Fibroblast of villous mesenchyme (primary cell): Measurements from ENCODE around the gene DNAJB12. TPM values are rescaled to one million over a fixed set of nuclear protein-coding genes. Genes with fewer than 3 reads are reported as not detected.
"Not testable (repeated sequence)": the region's sequence is repeated elsewhere in the genome, so short reads cannot be mapped to it uniquely, and the experiment has no call there.

Experiments
- DNase-seq: peaks from one replicate; pipeline ENCODE4 v3.0.0-alpha.2; 2010; ENCODE audit warnings: low read depth
- H3K4me3 ChIP-seq: 2 replicates; pipeline ENCODE4 v1.5.1; 2011; ENCODE audit warnings: low read depth, mild to moderate bottlenecking, low read length
- CTCF ChIP-seq: IDR thresholded peaks from 2 replicates; pipeline ENCODE4 v1.5.1; 2012; ENCODE audit warnings: low read depth, mild to moderate bottlenecking, low read length; ENCODE audit not compliant: insufficient read depth
- total RNA-seq: library from RNA; depleted of rRNA; stranded (reverse); fragments of >200 nt; gene quantifications from 2 replicates; pipeline ENCODE4 v1.2.3, GENCODE V29; 2012

The DNAJB12 gene
- total RNA-seq, 1 donor, result 32.8 TPM

GRCh38 chr10:72386916-72387586, 32.3 kb upstream of the DNAJB12 start:
- TF ChIP-seq CTCF, result no peak
- DNase-seq, result peak; percentile 22
- no peak overlapping the region for H3K4me3 ChIP-seq

DNA sequence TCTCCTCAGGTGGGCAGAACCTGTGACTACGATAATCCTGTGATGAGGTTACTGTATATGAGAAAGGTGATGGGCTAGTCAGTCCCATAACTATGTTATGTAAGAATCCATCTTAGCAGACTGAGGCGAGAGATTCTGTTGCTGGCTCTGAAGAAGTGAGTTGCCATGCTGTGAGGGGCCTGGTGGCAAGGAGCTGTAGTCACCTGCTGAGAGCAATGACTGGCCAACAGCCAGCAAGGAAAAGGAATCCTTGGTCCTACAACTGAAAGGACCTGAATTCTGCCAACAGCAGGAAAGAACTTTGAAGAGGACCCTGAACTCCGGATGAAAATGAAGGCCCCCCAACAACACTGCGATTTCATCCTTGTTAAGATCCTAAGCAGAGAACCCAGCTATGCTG, 31.0 kb upstream of the DNAJB12 start:
- TF ChIP-seq CTCF, result no peak
- DNase-seq, result no peak
- H3K4me3 ChIP-seq, result no peak overlapping the region

DNA sequence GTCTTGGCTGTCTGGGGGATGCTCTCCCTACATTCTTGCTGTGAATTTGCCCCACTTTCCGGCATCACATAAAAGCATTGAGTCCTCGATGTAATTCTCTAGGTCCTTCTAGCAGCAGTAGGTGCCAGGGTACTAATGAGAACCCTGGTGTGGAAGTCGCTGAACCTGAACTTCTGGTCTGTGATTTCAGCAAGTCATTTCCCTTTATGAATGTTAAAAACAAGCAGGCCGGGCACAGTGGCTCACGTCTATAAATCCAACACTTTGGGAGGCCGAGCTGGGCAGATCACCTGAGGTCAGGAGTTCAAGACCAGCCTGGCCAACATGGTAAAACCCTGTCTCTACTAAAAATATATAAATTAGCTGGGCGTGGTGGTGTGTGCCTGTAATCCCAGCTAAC, 30.3 kb upstream of the DNAJB12 start:
- not testable (repeated sequence) for DNase-seq, H3K4me3 ChIP-seq

- no peak overlapping the region for H3K4me3 ChIP-seq
- no peak for DNase-seq
- TF ChIP-seq CTCF, result no peak
These were observed 25.1 kb upstream of the DNAJB12 start for GRCh38 chr10:72379776-72380175.

DNA sequence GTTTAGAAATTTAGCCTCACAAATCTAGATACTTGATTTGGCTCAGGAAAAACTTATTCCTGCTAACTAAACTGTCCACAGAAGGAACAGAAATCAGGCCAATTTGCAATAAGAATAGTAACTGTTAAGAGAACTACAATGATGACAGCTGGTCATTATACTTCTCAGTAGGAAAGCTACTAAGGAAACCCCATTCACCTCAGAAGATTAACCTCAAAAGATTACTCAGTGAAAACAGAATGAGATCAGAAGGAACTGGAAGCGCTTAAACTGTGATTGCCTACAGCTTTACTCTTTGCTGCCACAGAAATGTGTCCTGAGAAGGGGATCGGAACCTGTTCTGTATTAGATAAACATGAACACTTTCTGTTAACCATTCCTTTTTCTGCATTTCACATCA, 24.3 kb upstream of the DNAJB12 start:
- DNase-seq, result no peak
- H3K4me3 ChIP-seq, result no peak overlapping the region
- no peak for TF ChIP-seq CTCF

GRCh38 chr10:72375585-72375984, 20.9 kb upstream of the DNAJB12 start:
- H3K4me3 ChIP-seq, result no peak overlapping the region
- peak; percentile 16 for DNase-seq
- TF ChIP-seq CTCF, result peak; percentile 20

DNA sequence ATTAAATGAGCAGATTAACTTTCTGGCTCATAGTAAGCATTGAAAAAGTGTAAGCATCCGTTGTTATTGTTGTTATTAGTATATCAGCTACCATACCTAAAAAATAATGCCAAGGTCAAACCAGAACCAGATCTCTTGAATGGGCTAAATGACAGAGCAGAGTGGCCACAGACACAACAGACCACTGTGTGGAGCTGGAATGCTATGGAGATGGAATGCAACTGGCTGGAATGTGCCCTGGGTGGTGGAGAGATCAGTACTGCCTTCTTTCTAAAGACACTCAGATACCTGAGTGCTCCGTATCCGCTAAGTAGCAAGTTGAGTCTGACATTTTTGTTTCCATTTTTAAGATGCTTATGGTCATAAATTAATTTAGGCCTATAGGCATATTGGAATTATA, 20.5 kb upstream of the DNAJB12 start:
- no peak overlapping the region for H3K4me3 ChIP-seq
- TF ChIP-seq CTCF, result no peak
- no peak for DNase-seq
